NB4 (cell line): ENCODE measurements around the gene TSPAN18.

Source experiments
- DNase-seq: peaks from one replicate; pipeline ENCODE4 v3.0.0; 2010; ENCODE audit warnings: low read depth
- H3K4me3 ChIP-seq: one replicate; pipeline ENCODE4 v1.5.1; 2011; ENCODE audit warnings: mild to moderate bottlenecking, low read depth, low read length, moderate library complexity
- MYC ChIP-seq: IDR thresholded peaks from 2 replicates; pipeline ENCODE4 v1.6.1; 2011; ENCODE audit warnings: low read depth, low read length
- POLR2A ChIP-seq: IDR thresholded peaks from 2 replicates; pipeline ENCODE4 v1.6.1; 2011; ENCODE audit warnings: mild to moderate bottlenecking; ENCODE audit not compliant: insufficient read length; ENCODE audit errors: extremely low read depth
- TF ChIP-seq, protein P1 (sequence below): IDR thresholded peaks from one replicate; pipeline ENCODE4 v1.5.1; 2012; ENCODE audit warnings: low read depth, low read length
- TF ChIP-seq, protein P2 (sequence below): IDR thresholded peaks from 2 replicates; pipeline ENCODE4 v1.6.1; 2011; ENCODE audit warnings: low read depth, low read length

The TSPAN18 gene

DNA sequence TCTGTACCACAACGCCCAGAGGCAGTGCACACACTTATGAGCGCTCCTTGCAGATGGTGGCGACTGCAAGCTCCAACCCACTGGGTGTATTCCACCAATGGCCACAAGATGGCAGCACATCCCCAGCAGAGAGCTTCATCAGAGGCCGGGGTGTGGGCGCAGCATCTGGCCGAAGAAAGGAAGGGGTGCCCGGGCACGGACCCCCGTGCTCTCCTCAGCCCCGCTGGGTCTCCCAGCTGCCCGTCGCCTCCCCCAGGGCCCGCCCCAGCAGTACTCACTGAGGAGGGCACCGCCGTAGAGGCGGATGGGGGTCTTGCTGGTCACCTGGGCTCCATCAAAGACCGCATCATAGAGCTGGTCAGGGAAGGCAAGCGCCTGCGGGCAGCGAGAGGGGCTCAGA is 209.8 kb downstream of the TSPAN18 start:
- peak; percentile 87 for DNase-seq
- H3K4me3 ChIP-seq: no peak overlapping the region
- TF ChIP-seq, protein P1, sequence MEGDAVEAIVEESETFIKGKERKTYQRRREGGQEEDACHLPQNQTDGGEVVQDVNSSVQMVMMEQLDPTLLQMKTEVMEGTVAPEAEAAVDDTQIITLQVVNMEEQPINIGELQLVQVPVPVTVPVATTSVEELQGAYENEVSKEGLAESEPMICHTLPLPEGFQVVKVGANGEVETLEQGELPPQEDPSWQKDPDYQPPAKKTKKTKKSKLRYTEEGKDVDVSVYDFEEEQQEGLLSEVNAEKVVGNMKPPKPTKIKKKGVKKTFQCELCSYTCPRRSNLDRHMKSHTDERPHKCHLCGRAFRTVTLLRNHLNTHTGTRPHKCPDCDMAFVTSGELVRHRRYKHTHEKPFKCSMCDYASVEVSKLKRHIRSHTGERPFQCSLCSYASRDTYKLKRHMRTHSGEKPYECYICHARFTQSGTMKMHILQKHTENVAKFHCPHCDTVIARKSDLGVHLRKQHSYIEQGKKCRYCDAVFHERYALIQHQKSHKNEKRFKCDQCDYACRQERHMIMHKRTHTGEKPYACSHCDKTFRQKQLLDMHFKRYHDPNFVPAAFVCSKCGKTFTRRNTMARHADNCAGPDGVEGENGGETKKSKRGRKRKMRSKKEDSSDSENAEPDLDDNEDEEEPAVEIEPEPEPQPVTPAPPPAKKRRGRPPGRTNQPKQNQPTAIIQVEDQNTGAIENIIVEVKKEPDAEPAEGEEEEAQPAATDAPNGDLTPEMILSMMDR: peak; percentile 78
- TF ChIP-seq MYC: no peak

DNA sequence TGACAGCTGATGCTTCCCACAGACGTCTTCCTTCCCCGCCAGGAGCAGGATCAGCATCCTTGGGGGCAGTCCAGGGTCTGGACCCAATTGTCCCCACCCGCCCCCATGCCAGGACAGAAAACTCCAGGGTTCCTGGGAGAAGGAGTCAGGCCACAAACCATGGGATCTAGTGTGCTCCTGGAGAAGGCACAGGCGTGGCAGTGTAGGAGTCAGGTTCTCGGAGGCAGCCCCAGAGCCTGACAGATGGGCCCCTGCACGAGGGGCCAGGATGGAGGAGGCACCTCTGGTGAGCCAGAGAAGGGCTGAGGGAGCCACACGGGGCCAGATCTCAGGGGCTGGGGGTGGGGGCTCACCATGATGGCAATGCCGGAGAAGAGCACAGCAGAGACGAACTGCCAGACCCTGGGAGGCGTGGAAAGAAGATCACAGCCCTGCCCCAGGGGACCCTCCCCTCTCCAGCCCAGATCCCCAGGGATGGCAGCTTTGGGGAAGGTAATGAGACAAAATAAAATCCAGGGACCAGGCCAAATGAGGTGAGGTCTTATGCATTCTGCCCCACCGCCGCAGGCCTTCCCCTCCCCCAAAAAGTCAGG is 210.3 kb downstream of the TSPAN18 start:
- no peak overlapping the region for H3K4me3 ChIP-seq
- DNase-seq: no peak
- TF ChIP-seq MYC (no peak), POLR2A (no peak)
- TF ChIP-seq, protein P2, sequence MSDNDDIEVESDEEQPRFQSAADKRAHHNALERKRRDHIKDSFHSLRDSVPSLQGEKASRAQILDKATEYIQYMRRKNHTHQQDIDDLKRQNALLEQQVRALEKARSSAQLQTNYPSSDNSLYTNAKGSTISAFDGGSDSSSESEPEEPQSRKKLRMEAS: no peak
- TF ChIP-seq, protein P1: no peak

DNA sequence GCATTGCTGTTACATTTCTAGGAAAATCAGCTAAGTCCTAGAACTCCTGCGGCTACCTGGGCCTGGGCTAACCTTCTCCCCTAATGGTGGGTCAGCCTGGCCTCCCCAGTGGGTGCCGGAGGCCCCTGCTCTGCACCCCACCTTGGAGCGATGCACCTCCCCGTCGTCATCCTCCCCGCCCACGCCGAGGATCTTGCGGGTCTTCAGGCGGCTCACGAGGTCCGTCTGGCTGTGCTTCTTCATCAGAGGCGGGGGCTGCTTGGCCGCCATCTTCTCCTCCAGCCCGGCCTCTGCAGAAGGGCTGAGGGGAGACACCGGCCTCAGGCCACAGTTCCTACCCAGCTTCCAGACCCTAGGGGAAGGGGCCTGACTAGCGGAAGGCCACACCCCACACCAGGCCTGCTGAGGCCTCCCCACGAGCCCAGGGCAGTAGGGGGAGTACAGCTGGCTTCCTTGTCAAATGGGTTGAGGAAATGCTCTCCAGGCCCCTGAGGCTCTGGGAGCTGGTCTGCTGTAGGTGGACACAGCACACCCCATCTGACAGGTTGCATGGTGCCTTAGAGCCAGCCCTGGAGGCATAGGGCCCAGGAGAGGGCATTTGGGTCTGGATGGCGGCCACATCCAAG is 211.4 kb downstream of the TSPAN18 start:
- H3K4me3 ChIP-seq: no peak overlapping the region
- no peak for DNase-seq
- TF ChIP-seq, protein P2: no peak
- TF ChIP-seq POLR2A (no peak), MYC (no peak)
- TF ChIP-seq, protein P1: no peak

DNA sequence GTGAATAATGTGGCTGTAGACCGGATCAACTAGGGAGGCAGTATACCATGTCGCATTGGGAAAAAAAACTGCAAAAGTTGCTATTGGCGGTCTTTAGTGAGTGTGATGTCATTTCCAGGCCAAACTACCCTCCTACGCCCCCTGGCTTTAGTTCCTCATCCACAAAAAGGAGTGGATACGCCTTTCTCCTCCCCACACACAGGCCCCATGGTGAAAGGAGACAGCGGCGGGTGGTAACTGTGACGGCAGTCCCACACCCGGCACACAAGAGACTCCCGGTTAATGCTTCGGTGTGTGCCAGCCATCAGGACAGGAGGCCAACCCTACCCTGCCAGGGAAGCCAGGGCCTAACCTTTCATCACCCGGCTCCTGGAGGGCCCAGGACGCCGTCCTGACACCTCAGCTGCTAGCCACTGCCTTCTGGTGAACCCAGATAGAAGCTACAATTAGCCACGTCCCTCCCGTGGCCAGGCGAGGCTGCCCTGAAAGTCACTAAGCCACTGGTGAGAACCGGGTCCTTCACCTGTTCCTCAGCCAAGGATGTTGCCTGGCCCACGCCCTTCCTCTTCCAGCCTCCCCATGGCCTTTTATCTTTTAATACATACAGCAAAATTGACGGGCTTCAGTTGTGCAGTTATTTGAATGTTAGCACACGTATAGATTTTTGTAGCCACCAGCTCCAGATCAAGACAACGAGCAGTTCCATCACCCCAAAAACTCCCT is 213.1 kb downstream of the TSPAN18 start:
- peak; percentile 88 for DNase-seq
- no peak overlapping the region for H3K4me3 ChIP-seq
- TF ChIP-seq, protein P2: no peak
- no peak for TF ChIP-seq MYC
- TF ChIP-seq, protein P1: peak; percentile 52

DNA sequence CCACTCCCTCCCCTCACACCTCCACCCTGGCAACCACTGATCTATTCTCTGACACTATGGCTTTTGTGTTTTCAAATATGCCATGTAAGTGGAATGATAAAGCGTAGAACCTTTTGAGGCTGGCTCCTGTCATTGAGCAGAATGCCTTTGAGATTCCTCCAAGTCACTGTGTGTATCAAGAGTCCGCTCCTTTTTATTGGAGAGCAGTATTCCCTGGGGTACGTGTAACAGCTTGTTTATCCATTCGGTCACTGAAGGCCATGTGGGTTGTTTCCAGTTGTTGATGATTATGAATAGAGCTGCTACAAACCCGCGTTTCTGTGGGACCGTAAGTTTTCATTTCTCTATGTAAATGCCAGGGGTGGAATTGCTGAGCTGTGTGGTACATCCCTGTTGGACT is 213.6 kb downstream of the TSPAN18 start:
- DNase-seq: no peak
- TF ChIP-seq, protein P1: no peak
- TF ChIP-seq, protein P2: no peak
- TF ChIP-seq POLR2A: no peak
- TF ChIP-seq MYC: no peak
- no peak overlapping the region for H3K4me3 ChIP-seq
